HepG2 (cell line): ENCODE results near the gene CRHR1. TPM values are rescaled to one million over a fixed set of nuclear protein-coding genes. Genes with fewer than 3 reads are reported as not detected.

Experiments used
- ARID3A ChIP-seq: IDR thresholded peaks from 2 replicates; pipeline ENCODE4 v1.6.1; 2012; ENCODE audit warnings: low read depth, low read length, improper control_type of control experiment
- CERS6 ChIP-seq: sonication (generic); formaldehyde crosslinking; IDR thresholded peaks from 2 replicates; pipeline ENCODE4 v1.5.0; 2020; ENCODE audit warnings: missing genetic modification reagents
- DNMT3B ChIP-seq: conservative IDR thresholded peaks from 2 replicates; pipeline ENCODE4 v1.6.1; 2016; ENCODE audit warnings: missing biosample characterization, control low read depth
- HMG20A ChIP-seq: IDR thresholded peaks from 2 replicates; pipeline ENCODE4 v1.6.1; 2016; ENCODE audit warnings: borderline replicate concordance
- MLLT10 ChIP-seq: sonication (generic); formaldehyde crosslinking; IDR thresholded peaks from 2 replicates; pipeline ENCODE4 v1.4.0; 2020; ENCODE audit warnings: missing genetic modification reagents
- NCOA2 ChIP-seq: sonication (generic); formaldehyde crosslinking; IDR thresholded peaks from 2 replicates; pipeline ENCODE4 v1.8.0; 2022; ENCODE audit warnings: inconsistent platforms
- PHF8 ChIP-seq: sonication (generic); formaldehyde crosslinking; IDR thresholded peaks from 2 replicates; pipeline ENCODE4 v1.5.0; 2020; ENCODE audit warnings: missing genetic modification reagents
- THRA ChIP-seq: sonication (generic); formaldehyde crosslinking; IDR thresholded peaks from 2 replicates; pipeline ENCODE4 v1.4.0; 2020; ENCODE audit warnings: missing genetic modification reagents, borderline replicate concordance
- ZNF101 ChIP-seq: sonication (generic); formaldehyde crosslinking; IDR thresholded peaks from 2 replicates; pipeline ENCODE4 v1.4.0; 2020; ENCODE audit warnings: mild to moderate bottlenecking, low read depth, missing genetic modification reagents, borderline replicate concordance
- ZNF407 ChIP-seq: sonication (generic); formaldehyde crosslinking; IDR thresholded peaks from one replicate; pipeline ENCODE4 v1.5.1; 2020; ENCODE audit warnings: mild to moderate bottlenecking, missing genetic modification reagents; ENCODE audit errors: not compliant biosample characterization
- ZNF512B ChIP-seq: sonication (generic); formaldehyde crosslinking; IDR thresholded peaks from 2 replicates; pipeline ENCODE4 v1.5.1; 2020; ENCODE audit warnings: missing genetic modification reagents, mild to moderate bottlenecking, borderline replicate concordance
- ZNF780A ChIP-seq: sonication (generic); formaldehyde crosslinking; IDR thresholded peaks from 2 replicates; pipeline ENCODE4 v1.8.0; 2022; ENCODE audit warnings: mild to moderate bottlenecking, missing genetic modification reagents, moderate library complexity
- ZNF891 ChIP-seq: sonication (generic); formaldehyde crosslinking; IDR thresholded peaks from 2 replicates; pipeline ENCODE4 v1.5.0; 2020; ENCODE audit warnings: mild to moderate bottlenecking, missing genetic modification reagents
- polyA plus RNA-seq, 8 experiments: library from polyadenylated mRNA; depleted of rRNA in 3 of 8; stranded (reverse) in 7 of 8; unstranded in 1 of 8; fragments of >200 nt; fragmentation: Illumina TruSeq in 4 of 8; extraction: Trizol in 4 of 8; gene quantifications; 2 replicates each; pipeline versions ENCODE4 v1.2.1 to v1.2.3, GENCODE V29; 2011 to 2016; ENCODE audit warnings: low read depth in 4 of 8, missing spikeins in 1 of 8, mixed read lengths in 1 of 8; ENCODE audit not compliant: insufficient read depth in 1 of 8
- total RNA-seq, 5 experiments: library from RNA; depleted of rRNA; stranded (reverse); fragments of >200 nt; fragmentation: Illumina TruSeq; extraction: Trizol; gene quantifications; 2 replicates each; pipeline ENCODE4 v1.2.3, GENCODE V29; 2016; ENCODE audit warnings: low read depth in 1 of 5

CRHR1 gene
- total and polyA plus RNA-seq, 2 of the 13 experiments (the other 11 are each of a cell fraction or from before 2014, with no cell fraction given), result not detected

GRCh38 chr17:45852535-45853297 is 68.6 kb downstream of the CRHR1 start (continued):
- TF ChIP-seq ARID3A, result no peak
- no peak for TF ChIP-seq ZNF101 (CRISPR knock-in tag)
- no peak for TF ChIP-seq CERS6 (CRISPR knock-in tag)
- TF ChIP-seq PHF8, result no peak
- no peak for TF ChIP-seq ZNF407 (CRISPR knock-in tag)
- TF ChIP-seq THRA, result 0 out of 2 replicates have a peak, but pooled peaks have one; percentile 24
- no peak for TF ChIP-seq ZNF780A (CRISPR knock-in tag)
- TF ChIP-seq MLLT10 (CRISPR knock-in tag), result no peak
- no peak for TF ChIP-seq NCOA2 (CRISPR knock-in tag)
- TF ChIP-seq HMG20A, result no peak
- TF ChIP-seq ZNF891 (CRISPR knock-in tag), result no peak
- no peak for TF ChIP-seq ZNF512B (CRISPR knock-in tag)
- TF ChIP-seq DNMT3B (CRISPR knock-in tag), result no peak
